Kidney (tissue), 14 donors: ENCODE measurements around the gene RRP12. TPM values are rescaled to one million over a fixed set of nuclear protein-coding genes. Genes with fewer than 3 reads are reported as not detected.
A peak's percentile ranks its signal among the peaks of the same experiment; 100 is the strongest.

Source experiments
- DNase-seq, 5 donors: peaks; one replicate each; pipeline ENCODE4 v3.0.0-alpha.2; 2013 to 2020
- FAIRE-seq: peaks from 2 replicates; lab custom pipeline; 2012; peaks lifted over from hg19 to GRCh38; lab: Jason Lieb, UNC
- H3K27ac ChIP-seq, 2 donors: one replicate each; pipeline ENCODE4 v1.7.0; 2013; ENCODE audit warnings: low read depth in 2 of 2, low read length in 2 of 2, inconsistent platforms in 1 of 2
- H3K27me3 ChIP-seq: one replicate; pipeline ENCODE4 v1.7.1; 2013; ENCODE audit warnings: low read length, inconsistent platforms; ENCODE audit not compliant: control insufficient read depth, insufficient read depth
- H3K36me3 ChIP-seq, 3 donors: one replicate each; pipeline versions ENCODE4 v1.7.0 to v1.7.1; 2013; ENCODE audit warnings: low read length in 3 of 3, control low read depth in 1 of 3, inconsistent platforms in 1 of 3; ENCODE audit not compliant: insufficient read depth in 3 of 3, control insufficient read depth in 2 of 3
- H3K4me1 ChIP-seq, 3 donors: one replicate each; pipeline versions ENCODE4 v1.7.0 to v1.7.1; 2013; ENCODE audit warnings: low read length in 3 of 3, inconsistent platforms in 1 of 3, low read depth in 1 of 3; ENCODE audit not compliant: control insufficient read depth in 2 of 3, insufficient read depth in 2 of 3
- H3K4me3 ChIP-seq, 3 donors: one replicate each; pipeline versions ENCODE4 v1.7.0 to v1.8.1; 2013; ENCODE audit warnings: low read length in 3 of 3, control low read depth in 1 of 3, inconsistent platforms in 1 of 3
- H3K9ac ChIP-seq, 3 donors: one replicate each; pipeline versions ENCODE4 v1.7.0 to v1.7.1; 2013; ENCODE audit warnings: low read length in 3 of 3, control low read depth in 1 of 3, inconsistent platforms in 1 of 3
- H3K9me3 ChIP-seq, 3 donors: one replicate each; pipeline versions ENCODE4 v1.7.0 to v1.7.1; 2013; ENCODE audit warnings: low read length in 3 of 3, control low read depth in 1 of 3, inconsistent platforms in 1 of 3; ENCODE audit not compliant: control insufficient read depth in 2 of 3, insufficient read depth in 1 of 3
- CTCF ChIP-seq: IDR thresholded peaks from 3 replicates; pipeline ENCODE4 v1.5.1; 2012; ENCODE audit warnings: mild to moderate bottlenecking, moderate library complexity, borderline replicate concordance; ENCODE audit not compliant: insufficient read depth; ENCODE audit errors: extremely low read depth
- intact Hi-C: fragments of 100-400 bp; cut with DNase I; formaldehyde crosslinking; loops from one replicate; pipeline ENCODE4 v1.11.1; 2022
- polyA plus RNA-seq: library from polyadenylated mRNA; stranded (reverse); fragments of 350-450 nt; fragmentation: Illumina TruSeq; extraction: RNeasy Lipid Tissue Mini Kit (QIAGEN cat#74804); gene quantifications from one replicate; pipeline ENCODE4 v1.2.3, GENCODE V29; 2014; ENCODE audit warnings: low read depth, low replicate concordance; ENCODE audit not compliant: insufficient read depth
- total RNA-seq: library from RNA; stranded (reverse); fragmentation: NEBNext Ultra II Directional; extraction: Animal tissue kit (Norgen Biotek cat#: 25700); gene quantifications from one replicate; pipeline ENCODE4 v1.2.1, GENCODE V29; 2021
- donor health status: control.
- donor health status: control.
- donor health status: control.
- donor health status: control.
- donor health status: control.
- donor health status: DM: yes; HTN: yes; CAD: no.
- donor health status: Normal renal cell carcinoma (clear cell type).

RRP12 gene
- total and polyA plus RNA-seq, 2 donors from 2014 or later = 9.7 to 30.0 TPM

GRCh38 chr10:97338041-97338440 lies 63.1 kb downstream of the RRP12 start:
- TF ChIP-seq CTCF = no peak
- intact Hi-C loops = loop anchor here (10.0 kb wide), 1 partner anchor 53 kb away; no protein-coding TSS in a partner anchor
- H3K36me3 ChIP-seq = no peaks in the 10 kb centered on the region
- no peak overlapping the region for H3K27ac ChIP-seq
- H3K4me3 ChIP-seq = no peak overlapping the region
- FAIRE-seq (no peak), DNase-seq (peak in 2 of 5 donors; percentile 3 to 17)
- no peak overlapping the region for H3K9ac ChIP-seq
- H3K4me1 ChIP-seq = peaks cover 0 to 4% (median 0%) of the 10 kb centered on the region in 3 donors
- no peaks in the 10 kb centered on the region for H3K9me3 ChIP-seq
- no peaks in the 10 kb centered on the region for H3K27me3 ChIP-seq

GRCh38 chr10:97336942-97337831 lies 64.0 kb downstream of the RRP12 start:
- FAIRE-seq (no peak), DNase-seq (peak; percentile 47 to 63 (median 58))

GRCh38 chr10:97336446-97336845 lies 64.7 kb downstream of the RRP12 start:
- Histone ChIP-seq H3K4me3 (no peak overlapping the region), H3K36me3 (no peaks in the 10 kb centered on the region), H3K4me1 (peaks cover 0 to 8% (median 8%) of the 10 kb centered on the region in 3 donors), H3K27ac (no peak overlapping the region), H3K27me3 (no peaks in the 10 kb centered on the region), H3K9ac (no peak overlapping the region), H3K9me3 (no peaks in the 10 kb centered on the region)
- peak in 1 of 5 donors; percentile 10 for DNase-seq
- FAIRE-seq = no peak
- TF ChIP-seq CTCF = no peak
- intact Hi-C loops = loop anchor here (10.0 kb wide), 1 partner anchor 52 kb away; no protein-coding TSS in a partner anchor

More at GRCh38 chr10:97336942-97337831, 64.0 kb downstream of the RRP12 start:
- Histone ChIP-seq H3K36me3 (no peaks in the 10 kb centered on the region), H3K4me3 (no peak overlapping the region), H3K27ac (peak overlapping the region in 1 of 2 donors; percentile 42), H3K4me1 (peaks cover 0 to 4% (median 3%) of the 10 kb centered on the region in 3 donors), H3K9me3 (no peaks in the 10 kb centered on the region), H3K27me3 (no peaks in the 10 kb centered on the region), H3K9ac (no peak overlapping the region)
- TF ChIP-seq CTCF = no peak
- intact Hi-C loops = loop anchor here (10.0 kb wide), 1 partner anchor 52 kb away; no protein-coding TSS in a partner anchor
